CD4-positive, alpha-beta T cell (primary cell): ENCODE measurements around the gene CNFN. TPM values are rescaled to one million over a fixed set of nuclear protein-coding genes. Genes with fewer than 3 reads are reported as not detected.

Source experiments
- ATAC-seq: fragments of 200-7000 bp; cut with Tn5 transposase; one replicate; pipeline ENCODE4 v1.10.0; 2022; ENCODE audit warnings: mild to moderate bottlenecking; ENCODE audit not compliant: poor library complexity
- CTCF ChIA-PET: fragments of 350-600 bp; sonication (Branson Sonifier 250); formaldehyde crosslinking; loops from one replicate; lab custom pipeline; 2021; ENCODE audit warnings: antibody characterized with exemption, inconsistent platforms; lab: Charles Lee
- POLR2A ChIA-PET: fragments of 350-600 bp; sonication (Branson Sonifier 250); formaldehyde crosslinking; loops from one replicate; lab custom pipeline; 2021; ENCODE audit warnings: antibody characterized with exemption, inconsistent platforms; lab: Charles Lee
- DNase-seq, 14 experiments: peaks; one replicate each; pipeline ENCODE4 v3.0.0-alpha.2; 2013 to 2020; ENCODE audit warnings: mixed read lengths in 2 of 14
- H3K27ac ChIP-seq, 2 donors: one replicate each; pipeline versions ENCODE4 v1.5.1 to v1.7.0; 2013; ENCODE audit warnings: low read length in 2 of 2, low read depth in 1 of 2, mild to moderate bottlenecking in 1 of 2
- H3K27me3 ChIP-seq, 2 experiments: 1 replicate in 1 of 2; 2 replicates in 1 of 2; pipeline versions ENCODE4 v1.6.1 to v1.7.0; 2013; ENCODE audit warnings: low read length in 2 of 2, control low read depth in 1 of 2, mild to moderate bottlenecking in 1 of 2, moderate library complexity in 1 of 2; ENCODE audit not compliant: insufficient read depth in 2 of 2, control insufficient read depth in 1 of 2
- H3K36me3 ChIP-seq: one replicate; pipeline ENCODE4 v1.6.1; 2013; ENCODE audit warnings: low read length, control low read depth; ENCODE audit not compliant: insufficient read depth
- H3K4me1 ChIP-seq: one replicate; pipeline ENCODE4 v1.6.1; 2013; ENCODE audit warnings: low read length, control low read depth; ENCODE audit not compliant: insufficient read depth
- H3K4me3 ChIP-seq: one replicate; pipeline ENCODE4 v1.5.1; 2013; ENCODE audit warnings: mild to moderate bottlenecking, low read length, moderate library complexity
- H3K9me3 ChIP-seq, 2 experiments: 1 replicate in 1 of 2; 2 replicates in 1 of 2; pipeline versions ENCODE4 v1.6.1 to v1.7.0; 2013; ENCODE audit warnings: low read length in 2 of 2, mild to moderate bottlenecking in 2 of 2, control low read depth in 1 of 2, moderate library complexity in 1 of 2; ENCODE audit not compliant: control insufficient read depth in 1 of 2, insufficient read depth in 1 of 2
- H3K27ac Mint-ChIP-seq: one replicate; pipeline ENCODE4 v1.8.0; 2020; ENCODE audit warnings: mixed read lengths
- H3K27me3 Mint-ChIP-seq: one replicate; pipeline ENCODE4 v1.8.0; 2021; ENCODE audit warnings: mixed read lengths
- H3K36me3 Mint-ChIP-seq: one replicate; pipeline ENCODE4 v1.8.0; 2021; ENCODE audit warnings: low read depth, mixed read lengths
- H3K4me1 Mint-ChIP-seq: one replicate; pipeline ENCODE4 v1.8.0; 2021; ENCODE audit warnings: low read depth, mixed read lengths
- H3K4me3 Mint-ChIP-seq: one replicate; pipeline ENCODE4 v1.8.0; 2020; ENCODE audit warnings: mild to moderate bottlenecking, mixed read lengths
- H3K9me3 Mint-ChIP-seq: one replicate; pipeline ENCODE4 v1.8.0; 2020; ENCODE audit warnings: mixed read lengths
- intact Hi-C, 2 experiments: fragments of 100-400 bp; cut with DNase I in 1 of 2; cut with micrococcal nuclease in 1 of 2; formaldehyde crosslinking; loops; one replicate each; pipeline versions ENCODE4 v1.15.1 to v1.9.0; 2023 to 2025; cut with DNase I, micrococcal nuclease
- total RNA-seq, 174 experiments: library from RNA in 2 of 174; stranded (reverse) in 2 of 174; gene quantifications; one replicate each; pipeline ENCODE4 v1.2.3 and lab custom pipeline; 2021 to 2026
- TF ChIP-seq, protein P1 (sequence below): fragments of 200-600 bp; IDR thresholded peaks from one replicate; pipeline ENCODE4 v1.8.0; 2022; ENCODE audit warnings: antibody characterized with exemption, mild to moderate bottlenecking

CNFN gene
- total RNA-seq, 2 experiments from 2014 or later: not detected

DNA sequence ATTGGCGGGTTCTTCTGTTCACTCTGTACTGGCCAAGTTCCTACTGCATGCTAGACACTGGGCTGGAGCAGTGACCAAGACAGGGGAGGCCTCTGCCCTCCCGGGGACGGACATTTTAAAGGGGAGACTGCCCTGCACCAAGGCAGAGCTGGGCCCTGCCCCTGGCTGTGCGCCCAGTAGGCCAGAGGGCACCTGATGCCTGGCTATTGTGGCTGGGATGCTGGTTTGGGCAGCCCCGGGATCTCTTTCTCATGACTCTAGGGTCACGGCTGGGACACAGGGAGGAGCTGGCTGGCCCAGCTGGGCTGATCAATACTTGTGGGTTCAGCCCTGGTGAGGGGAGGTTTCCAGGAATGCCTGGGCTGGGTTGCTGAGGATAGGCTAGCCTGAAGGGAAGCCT is 19.4 kb upstream of the CNFN start:
- intact Hi-C loops: loop anchor here in 1 of 2 experiments (10.0 kb wide), 1 partner anchor 295 kb away; no protein-coding TSS in a partner anchor
- ChIA-PET CTCF (interaction anchor here (1.5 kb wide), 1 partner anchor 31 kb away, joined by 3 read pairs; no protein-coding TSS in a partner anchor), POLR2A (no interaction called here)
- Mint-ChIP-seq H3K4me1 (peaks cover 4% of the 10 kb centered on the region), H3K27ac (no peak overlapping the region), H3K27me3 (no peaks in the 10 kb centered on the region), H3K9me3 (no peaks in the 10 kb centered on the region), H3K36me3 (peaks cover 29% of the 10 kb centered on the region), H3K4me3 (no peak overlapping the region)
- Histone ChIP-seq H3K27ac (no peak overlapping the region), H3K4me1 (peaks cover 3% of the 10 kb centered on the region), H3K4me3 (no peak overlapping the region), H3K27me3 (no peaks in the 10 kb centered on the region), H3K36me3 (peaks cover 42% of the 10 kb centered on the region), H3K9me3 (no peaks in the 10 kb centered on the region)
- TF ChIP-seq, protein P1, sequence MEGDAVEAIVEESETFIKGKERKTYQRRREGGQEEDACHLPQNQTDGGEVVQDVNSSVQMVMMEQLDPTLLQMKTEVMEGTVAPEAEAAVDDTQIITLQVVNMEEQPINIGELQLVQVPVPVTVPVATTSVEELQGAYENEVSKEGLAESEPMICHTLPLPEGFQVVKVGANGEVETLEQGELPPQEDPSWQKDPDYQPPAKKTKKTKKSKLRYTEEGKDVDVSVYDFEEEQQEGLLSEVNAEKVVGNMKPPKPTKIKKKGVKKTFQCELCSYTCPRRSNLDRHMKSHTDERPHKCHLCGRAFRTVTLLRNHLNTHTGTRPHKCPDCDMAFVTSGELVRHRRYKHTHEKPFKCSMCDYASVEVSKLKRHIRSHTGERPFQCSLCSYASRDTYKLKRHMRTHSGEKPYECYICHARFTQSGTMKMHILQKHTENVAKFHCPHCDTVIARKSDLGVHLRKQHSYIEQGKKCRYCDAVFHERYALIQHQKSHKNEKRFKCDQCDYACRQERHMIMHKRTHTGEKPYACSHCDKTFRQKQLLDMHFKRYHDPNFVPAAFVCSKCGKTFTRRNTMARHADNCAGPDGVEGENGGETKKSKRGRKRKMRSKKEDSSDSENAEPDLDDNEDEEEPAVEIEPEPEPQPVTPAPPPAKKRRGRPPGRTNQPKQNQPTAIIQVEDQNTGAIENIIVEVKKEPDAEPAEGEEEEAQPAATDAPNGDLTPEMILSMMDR: no peak
- DNase-seq (no peak), ATAC-seq (no peak)

DNA sequence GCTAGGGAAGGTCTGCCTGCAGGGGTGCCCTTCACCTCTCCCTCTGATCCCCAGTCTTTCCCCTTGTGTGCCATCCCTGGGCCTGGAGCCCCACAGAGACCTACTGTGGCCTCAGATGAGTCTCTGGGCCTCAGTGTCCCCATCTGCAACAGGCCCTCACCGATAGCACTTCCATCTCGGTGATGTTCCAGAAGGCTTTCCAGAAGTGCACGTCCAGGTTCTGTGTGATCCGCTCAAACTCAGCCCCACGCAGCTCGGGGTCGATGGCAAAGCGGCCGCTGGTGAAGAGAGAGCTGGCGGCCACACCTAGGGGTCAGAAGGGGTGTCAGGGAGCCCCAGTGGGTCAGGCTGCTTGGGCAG is 17.7 kb upstream of the CNFN start:
- CTCF ChIA-PET: no interaction called here
- POLR2A ChIA-PET: no interaction called here
- Histone ChIP-seq H3K4me1 (peaks cover 3% of the 10 kb centered on the region), H3K9me3 (no peaks in the 10 kb centered on the region), H3K27ac (no peak overlapping the region), H3K27me3 (no peaks in the 10 kb centered on the region), H3K4me3 (no peak overlapping the region), H3K36me3 (peaks cover 36% of the 10 kb centered on the region)
- ATAC-seq (no peak), DNase-seq (no peak)
- Mint-ChIP-seq H3K36me3 (peaks cover 24% of the 10 kb centered on the region), H3K4me1 (no peaks in the 10 kb centered on the region), H3K9me3 (no peaks in the 10 kb centered on the region), H3K4me3 (no peak overlapping the region), H3K27me3 (no peaks in the 10 kb centered on the region), H3K27ac (no peak overlapping the region)
- intact Hi-C loops: loop anchor here in 1 of 2 experiments (10.0 kb wide), 1 partner anchor 293 kb away; no protein-coding TSS in a partner anchor
- TF ChIP-seq, protein P1: no peak

GRCh38 chr19:42407085-42407815 is 17.2 kb upstream of the CNFN start:
- TF ChIP-seq, protein P1: no peak
- H3K4me1 Mint-ChIP-seq: peaks cover 2% of the 10 kb centered on the region
- H3K27me3 ChIP-seq: no peaks in the 10 kb centered on the region
- no peaks in the 10 kb centered on the region for H3K27me3 Mint-ChIP-seq
- CTCF ChIA-PET: no interaction called here
- no peaks in the 10 kb centered on the region for H3K9me3 ChIP-seq
- peaks cover 4% of the 10 kb centered on the region for H3K4me1 ChIP-seq
- no peak overlapping the region for H3K27ac ChIP-seq
- intact Hi-C loops: loop anchor here in 1 of 2 experiments (10.0 kb wide), 1 partner anchor 292 kb away; no protein-coding TSS in a partner anchor
- no peak overlapping the region for H3K27ac Mint-ChIP-seq
- peaks cover 24% of the 10 kb centered on the region for H3K36me3 Mint-ChIP-seq
- no peak overlapping the region for H3K4me3 Mint-ChIP-seq
- POLR2A ChIA-PET: no interaction called here
- no peaks in the 10 kb centered on the region for H3K9me3 Mint-ChIP-seq
- no peak overlapping the region for H3K4me3 ChIP-seq
- DNase-seq (no peak), ATAC-seq (no peak)
- peaks cover 36% of the 10 kb centered on the region for H3K36me3 ChIP-seq
